Peyer's patch (tissue), 4 donors: ENCODE results near the gene ST7.

Experiments used
- CTCF ChIP-seq, 6 experiments: fragments of 450-650 bp in 4 of 6; fragments of 200-600 bp in 2 of 6; sonication (generic) in 1 of 6; IDR thresholded peaks; one replicate each; pipeline ENCODE4 v1.5.1; 2017 to 2019; ENCODE audit warnings: antibody characterized with exemption in 6 of 6, mild to moderate bottlenecking in 3 of 6, moderate library complexity in 1 of 6
- POLR2A ChIP-seq, 2 donors: fragments of 450-650 bp; IDR thresholded peaks; one replicate each; pipeline ENCODE4 v1.5.1; 2017; ENCODE audit warnings: antibody characterized with exemption in 2 of 2, mild to moderate bottlenecking in 2 of 2, moderate library complexity in 2 of 2

- TF ChIP-seq CTCF (IDR thresholded peaks at IDR 0.05) (no peak), POLR2A (IDR thresholded peaks at IDR 0.05) (no peak)
Observed at GRCh38 chr7:117134411-117134810, 181.1 kb downstream of the ST7 start.
